Activated T-helper 1 cell treated with anti-CD3 and anti-CD28 coated beads, Interleukin-2, amount 50 U/mL, for 16 hours (primary cell): Measurements from ENCODE around the gene RABEPK.
"Not testable (repeated sequence)": the region's sequence is repeated elsewhere in the genome, so short reads cannot be mapped to it uniquely, and the experiment has no call there.

Experiments
- DNase-seq, 2 donors: peaks; one replicate each; pipeline ENCODE4 v3.0.0-alpha.2; 2020; ENCODE audit warnings: low read depth in 1 of 2, low spot score in 1 of 2

RABEPK gene

DNA sequence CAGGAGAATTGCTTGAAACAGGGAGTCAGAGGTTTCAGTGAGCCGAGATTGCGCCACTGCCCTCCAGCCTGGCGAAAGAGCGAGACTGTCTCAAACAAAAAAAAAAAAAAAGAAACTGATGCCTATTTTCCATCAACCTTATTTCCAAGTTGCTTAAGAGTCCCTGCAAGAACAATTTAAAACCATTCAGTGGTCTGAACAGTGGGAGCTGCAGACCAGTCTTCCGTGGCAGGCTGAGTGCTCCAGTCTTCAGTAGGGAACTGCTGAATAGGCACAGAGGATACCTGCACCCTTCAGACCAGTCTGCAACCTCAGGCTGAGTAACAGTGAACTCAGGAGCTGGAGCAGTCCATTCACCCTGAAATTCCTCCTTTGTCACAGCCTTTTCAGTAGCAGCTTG is 5.9 kb upstream of the RABEPK start:
- DNase-seq = not testable (repeated sequence)

DNA sequence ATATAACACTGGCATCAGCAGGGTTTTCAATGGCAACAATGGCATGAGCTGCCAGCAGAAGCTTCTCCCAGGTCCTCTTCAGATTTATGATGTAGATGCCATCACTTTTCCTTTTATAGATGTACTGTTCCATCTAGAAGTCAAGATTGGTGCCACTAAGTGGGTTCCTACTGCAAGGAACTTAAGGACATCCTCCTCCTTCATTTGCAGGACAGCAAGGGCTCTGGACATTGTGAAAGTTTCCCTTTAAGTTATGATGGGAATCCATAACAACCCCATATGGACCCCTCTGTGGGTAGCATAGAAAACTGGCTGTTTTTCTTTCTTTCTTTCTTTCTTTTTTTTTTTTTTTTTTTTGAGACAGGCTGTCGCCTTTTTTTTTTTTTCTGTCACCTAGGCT is 4.8 kb upstream of the RABEPK start:
- not testable (repeated sequence) for DNase-seq

DNA sequence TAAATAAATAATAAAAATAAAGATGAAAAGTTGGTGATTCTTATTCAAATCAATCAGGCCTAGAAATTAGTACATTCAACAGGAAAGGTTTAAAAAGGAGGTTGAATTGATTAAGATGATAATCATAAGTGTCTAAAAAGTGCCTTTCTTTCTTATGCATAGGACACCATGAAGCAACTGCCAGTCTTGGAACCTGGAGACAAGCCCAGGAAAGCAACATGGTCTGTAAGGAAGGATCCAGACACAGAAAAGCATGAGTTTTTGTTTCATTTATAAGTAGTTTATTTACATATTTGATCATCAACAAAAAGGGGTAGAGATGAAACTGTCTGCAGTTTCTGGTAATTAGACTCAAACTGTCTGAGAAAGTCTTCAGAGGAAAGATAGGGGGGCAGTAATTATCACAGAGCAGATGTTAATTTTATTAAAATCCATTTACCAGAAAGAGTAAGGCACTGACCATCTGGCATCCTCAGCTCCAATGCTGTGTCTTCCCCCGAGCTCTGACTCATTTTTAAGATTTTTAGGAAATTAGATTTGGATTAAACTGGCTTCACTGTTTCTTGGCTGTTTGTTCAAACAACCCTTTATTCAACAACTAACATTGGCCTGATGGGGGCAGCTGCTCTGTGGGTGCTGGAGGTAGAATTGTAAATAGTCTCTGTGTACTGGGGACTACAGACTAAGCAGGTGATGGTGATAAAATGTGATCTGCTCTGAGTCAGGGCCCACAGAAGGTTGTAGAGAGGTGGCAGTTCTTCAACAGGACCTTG is 2.7 kb downstream of the RABEPK start:
- DNase-seq = no peak

DNA sequence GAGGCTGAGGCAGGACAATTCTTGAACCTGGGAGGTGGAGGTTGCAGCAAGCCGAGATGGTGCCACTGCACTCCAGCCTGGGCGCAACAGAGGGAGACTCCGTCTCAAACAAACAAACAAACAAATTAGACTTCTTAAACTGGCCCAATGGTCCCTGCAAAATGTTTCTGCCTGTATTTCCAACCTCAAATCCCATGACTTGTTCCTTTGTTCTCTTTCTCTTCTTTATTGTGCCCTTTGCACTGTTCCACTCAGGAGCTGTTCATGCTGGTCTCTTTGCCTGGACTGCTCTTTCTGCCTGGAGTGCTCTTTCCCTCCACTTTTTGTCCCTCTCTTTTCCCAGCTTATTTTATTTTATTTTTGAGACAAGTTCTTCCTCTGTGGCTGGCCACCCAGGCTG is 4.1 kb downstream of the RABEPK start:
- no peak for DNase-seq

DNA sequence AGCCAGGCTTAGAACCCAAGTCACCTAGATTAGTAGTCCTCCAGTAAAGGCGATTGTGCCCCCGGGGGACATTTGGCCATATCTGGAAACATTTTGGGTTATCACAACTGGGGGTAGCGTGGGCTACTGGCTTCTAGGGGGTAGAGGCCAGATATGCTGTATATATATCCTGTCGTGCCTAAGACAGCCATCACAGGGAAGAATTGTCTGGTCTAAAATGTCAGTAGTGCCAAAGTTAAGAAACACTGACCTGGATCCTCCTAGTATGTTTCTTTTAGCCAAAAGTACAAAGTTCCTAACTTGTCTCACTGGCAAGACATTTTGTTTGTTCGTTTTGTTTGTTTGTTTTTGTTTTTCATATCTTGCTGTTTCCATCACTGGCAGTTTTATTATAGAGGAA is 13.8 kb downstream of the RABEPK start:
- no peak for DNase-seq

DNA sequence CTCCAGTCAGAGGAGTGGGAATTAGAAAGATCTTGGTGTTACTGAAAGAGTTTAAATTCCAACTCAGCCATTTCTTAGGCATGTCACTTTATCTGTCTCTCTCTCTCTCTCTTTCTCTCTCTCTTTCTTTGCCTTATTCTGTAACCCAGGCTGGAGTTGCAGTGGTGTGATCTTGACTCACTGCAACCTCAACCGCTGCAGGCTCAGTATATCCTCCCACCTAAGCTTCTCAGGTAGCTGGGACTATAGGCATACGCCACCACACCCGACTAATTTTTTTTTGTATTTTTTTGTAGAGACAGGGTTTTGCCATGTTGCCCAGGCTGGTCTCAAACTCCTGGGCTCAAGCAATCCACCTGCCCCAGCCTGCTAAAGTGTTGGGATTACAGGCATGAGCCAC is 18.3 kb downstream of the RABEPK start:
- no peak for DNase-seq

DNA sequence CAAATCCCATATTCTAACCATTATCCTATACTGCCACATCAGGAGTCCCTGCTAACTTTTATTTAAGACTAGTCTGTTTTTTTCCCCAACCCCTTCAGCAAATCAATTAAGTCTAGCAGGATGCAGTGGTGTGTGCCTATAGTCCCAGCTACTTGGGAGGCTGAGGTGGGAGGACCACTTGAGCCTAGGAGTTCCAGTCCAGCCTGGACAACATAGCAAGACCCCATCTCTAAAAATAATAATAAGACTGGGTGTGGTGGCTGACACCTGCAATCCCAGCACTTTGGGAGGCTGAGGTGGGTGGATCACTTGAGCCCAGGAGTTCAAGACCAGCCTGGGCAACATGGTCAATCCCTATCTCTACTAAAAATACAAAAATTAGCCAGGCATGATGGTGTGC is 24.5 kb downstream of the RABEPK start:
- DNase-seq = not testable (repeated sequence)

DNA sequence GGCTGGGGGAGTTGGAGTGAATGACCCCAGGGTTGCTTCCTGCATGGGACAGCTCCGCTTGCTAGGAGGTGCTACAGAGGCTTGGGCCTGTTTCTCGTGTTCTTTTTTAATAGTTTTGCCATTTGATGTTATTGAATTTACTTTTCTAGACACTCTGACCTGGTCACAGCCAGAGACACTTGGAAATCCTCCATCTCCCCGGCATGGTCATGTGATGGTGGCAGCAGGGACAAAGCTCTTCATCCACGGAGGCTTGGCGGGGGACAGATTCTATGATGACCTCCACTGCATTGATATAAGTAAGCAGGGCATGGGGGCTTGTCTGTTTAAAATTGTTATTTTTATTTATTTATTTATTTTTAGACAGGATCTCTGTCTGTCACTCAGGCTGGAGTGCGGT is 27.4 kb downstream of the RABEPK start:
- no peak for DNase-seq

DNA sequence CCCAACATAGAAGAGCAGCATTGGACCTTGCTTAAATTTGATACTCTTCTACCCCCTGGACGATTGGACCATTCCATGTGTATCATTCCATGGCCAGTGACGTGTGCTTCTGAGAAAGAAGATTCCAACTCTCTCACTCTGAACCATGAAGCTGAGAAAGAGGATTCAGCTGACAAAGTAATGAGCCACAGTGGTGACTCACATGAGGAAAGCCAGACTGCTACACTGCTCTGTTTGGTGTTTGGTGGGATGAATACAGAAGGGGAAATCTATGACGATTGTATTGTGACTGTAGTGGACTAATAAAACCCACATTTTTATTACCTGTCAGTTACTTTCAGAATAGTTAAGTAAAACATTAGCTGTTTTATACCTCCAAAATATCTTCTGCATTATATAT is 33.3 kb downstream of the RABEPK start:
- no peak for DNase-seq

DNA sequence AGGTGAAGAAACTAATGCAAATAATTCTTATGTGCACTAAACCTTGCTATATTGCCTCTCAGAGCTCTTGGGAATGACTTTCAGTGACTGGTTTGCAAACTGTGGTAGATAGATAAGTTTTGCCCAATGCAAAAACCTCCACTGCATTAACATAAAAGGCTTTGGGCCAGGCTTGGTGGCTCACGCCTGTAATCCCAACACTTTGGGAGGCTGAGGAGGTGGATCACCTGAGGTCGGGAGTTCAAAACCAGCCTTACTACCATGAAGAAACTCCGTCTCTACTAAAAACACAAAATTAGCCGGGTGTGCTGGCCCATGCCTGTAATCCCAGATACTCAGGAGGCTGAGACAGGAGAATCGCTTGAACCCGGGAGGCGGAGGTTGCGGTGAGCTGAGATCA is 33.8 kb downstream of the RABEPK start:
- DNase-seq = not testable (repeated sequence)

DNA sequence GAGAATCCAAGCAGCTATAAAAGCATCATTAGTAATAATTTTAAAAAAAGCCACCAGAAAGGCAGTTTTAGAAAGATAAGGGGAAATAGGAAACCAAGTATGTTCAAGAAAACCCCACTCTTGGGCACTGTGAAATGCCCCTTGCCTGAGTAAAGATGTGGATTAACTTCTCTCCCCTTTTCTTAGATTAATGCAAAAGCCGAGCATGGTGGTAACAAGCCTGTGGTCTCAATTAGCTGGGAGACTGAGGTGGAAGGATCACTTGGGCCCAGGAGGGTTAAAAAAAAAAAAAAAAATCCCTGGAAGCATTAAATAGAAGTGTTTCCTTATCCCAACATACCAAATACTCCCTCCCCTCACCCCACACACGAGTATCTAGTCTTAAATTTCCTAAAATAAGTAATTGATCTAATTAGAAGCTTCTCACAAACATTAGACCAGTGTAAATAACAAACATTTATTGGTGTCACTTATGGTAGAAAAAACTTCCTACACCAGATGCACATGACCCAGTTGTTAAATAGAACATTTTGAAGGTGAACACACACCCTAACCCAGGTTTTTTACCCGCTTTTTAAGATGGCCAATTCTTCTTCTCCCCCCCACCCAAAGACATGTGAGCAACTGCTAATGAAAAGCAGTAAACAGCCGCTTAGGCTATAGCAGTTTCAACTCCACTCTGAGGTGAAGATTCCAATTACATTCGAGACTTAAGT is 35.6 kb downstream of the RABEPK start:
- DNase-seq = no peak

DNA sequence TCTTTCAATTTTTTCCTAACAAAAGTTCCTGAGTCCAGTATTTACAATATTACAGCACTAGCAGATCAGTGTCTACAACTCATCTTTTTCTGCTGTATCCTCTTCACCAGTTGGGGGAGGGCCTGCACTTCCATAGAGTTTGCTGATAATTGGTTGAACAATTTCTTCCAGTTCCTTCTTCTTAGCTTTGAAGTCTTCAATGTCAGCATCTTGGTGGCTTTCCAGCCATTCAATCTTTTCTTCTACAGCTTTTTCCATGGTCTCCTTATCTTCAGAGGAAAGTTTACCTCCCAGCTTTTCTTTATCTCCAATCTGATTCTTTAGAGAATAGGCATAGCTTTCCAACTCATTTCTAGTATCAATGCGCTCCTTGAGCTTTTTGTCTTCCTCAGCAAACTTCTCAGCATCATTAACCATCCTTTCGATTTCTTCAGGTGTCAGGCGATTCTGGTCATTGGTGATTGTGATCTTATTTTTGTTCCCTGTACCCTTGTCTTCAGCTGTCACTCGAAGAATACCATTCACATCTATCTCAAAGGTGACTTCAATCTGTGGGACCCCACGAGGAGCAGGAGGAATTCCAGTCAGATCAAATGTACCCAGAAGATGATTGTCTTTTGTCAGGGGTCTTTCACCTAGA is 36.3 kb downstream of the RABEPK start:
- DNase-seq = not testable (repeated sequence)

DNA sequence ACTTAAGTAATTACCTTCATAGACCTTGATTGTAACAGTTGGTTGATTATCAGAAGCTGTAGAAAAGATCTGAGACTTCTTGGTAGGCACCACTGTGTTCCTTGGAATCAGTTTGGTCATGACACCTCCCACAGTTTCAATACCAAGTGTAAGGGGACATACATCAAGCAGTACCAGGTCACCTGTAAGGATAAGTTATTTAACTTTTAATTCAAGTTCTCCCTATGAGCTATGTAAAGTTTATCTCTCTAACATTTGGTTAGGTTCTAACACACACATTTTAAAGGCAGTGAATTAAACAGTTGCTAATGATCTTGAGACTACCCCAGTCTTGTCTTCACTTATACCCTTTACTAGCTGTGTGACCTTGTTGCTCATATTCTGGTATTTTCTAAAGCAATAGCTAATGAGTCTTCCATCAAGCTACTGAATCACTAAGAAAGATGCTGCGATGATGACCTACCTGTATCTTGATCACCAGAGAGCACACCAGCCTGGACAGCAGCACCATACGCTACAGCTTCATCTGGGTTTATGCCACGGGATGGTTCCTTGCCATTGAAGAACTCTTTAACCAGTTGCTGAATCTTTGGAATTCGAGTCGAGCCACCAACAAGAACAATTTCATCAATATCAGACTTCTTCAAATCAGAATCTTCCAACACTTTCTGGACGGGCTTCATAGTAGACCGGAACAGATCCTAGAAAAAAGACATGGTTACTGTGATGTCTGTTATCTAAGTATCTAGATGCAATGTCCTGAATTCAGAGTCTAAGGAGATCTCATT is 38.0 kb downstream of the RABEPK start:
- no peak for DNase-seq

DNA sequence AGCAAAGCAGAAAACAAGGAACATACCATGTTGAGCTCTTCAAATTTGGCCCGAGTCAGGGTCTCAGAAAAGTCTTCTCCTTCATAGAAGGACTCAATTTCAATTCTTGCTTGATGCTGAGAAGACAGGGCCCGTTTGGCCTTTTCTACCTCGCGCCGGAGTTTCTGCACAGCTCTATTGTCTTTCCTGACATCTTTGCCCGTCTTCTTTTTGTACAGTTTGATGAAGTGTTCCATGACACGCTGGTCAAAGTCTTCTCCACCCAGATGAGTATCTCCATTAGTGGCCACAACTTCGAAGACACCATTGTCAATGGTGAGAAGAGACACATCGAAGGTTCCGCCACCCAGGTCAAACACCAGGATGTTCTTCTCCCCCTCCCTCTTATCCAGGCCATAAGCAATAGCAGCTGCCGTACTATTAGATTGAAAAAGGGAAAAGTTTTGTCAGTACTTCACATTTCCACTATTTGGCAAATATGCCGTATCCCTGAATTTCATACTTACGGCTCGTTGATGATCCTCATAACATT is 38.6 kb downstream of the RABEPK start:
- DNase-seq = no peak

DNA sequence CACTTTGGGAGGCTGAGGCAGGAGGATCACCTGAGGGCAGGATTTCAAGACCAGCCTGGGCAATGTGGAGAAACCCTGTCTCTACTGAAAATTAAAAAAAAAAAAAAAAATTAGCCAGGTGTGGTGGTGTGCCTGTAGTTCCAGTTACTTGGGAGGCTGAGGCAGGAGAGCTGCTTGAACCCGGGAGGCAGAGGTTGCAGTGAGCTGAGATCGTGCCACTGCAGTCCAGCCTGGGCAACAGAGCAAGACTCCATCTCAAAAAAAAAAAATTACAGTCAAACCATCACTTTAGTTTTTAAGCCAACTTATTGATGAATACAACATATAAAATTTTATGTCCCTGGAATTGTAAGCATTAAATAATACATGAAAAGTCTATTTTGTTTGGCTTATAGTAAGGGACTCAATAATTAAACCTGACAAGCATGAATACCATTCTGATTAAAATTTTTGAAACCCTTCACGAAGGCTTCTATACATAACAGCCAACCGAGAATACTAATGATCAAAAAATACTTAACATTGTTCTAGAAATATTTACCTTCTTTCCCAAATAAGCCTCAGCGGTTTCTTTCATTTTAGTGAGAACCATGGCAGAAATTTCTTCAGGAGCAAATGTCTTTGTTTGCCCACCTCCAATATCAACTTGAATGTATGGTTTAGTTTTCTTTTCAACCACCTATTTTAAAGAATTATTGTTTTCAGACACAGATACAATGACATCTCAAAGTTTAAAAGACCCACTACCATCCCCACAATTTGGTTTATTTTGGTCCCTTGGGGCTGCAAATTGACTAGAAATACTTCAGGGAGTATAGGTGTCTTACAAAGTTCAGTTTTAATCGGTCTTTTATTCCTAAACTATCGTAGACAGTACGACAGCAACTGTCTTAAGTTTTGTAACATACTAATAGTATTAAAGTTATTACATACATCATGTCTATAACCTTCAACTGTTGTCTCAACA is 39.6 kb downstream of the RABEPK start:
- DNase-seq = no peak

DNA sequence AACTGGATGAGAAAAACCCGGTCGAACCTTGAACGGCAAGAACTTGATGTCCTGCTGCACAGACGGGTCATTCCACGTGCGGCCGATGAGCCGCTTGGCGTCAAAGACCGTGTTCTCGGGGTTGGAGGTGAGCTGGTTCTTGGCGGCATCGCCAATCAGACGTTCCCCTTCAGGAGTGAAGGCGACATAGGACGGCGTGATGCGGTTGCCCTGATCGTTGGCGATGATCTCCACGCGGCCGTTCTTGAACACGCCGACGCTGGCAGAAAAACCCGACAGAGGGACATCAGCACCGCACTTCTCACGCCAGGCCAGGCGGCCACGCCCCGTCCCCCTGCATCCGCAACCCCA is 40.3 kb downstream of the RABEPK start:
- DNase-seq = peak in 1 of 2 donors; percentile 1

DNA sequence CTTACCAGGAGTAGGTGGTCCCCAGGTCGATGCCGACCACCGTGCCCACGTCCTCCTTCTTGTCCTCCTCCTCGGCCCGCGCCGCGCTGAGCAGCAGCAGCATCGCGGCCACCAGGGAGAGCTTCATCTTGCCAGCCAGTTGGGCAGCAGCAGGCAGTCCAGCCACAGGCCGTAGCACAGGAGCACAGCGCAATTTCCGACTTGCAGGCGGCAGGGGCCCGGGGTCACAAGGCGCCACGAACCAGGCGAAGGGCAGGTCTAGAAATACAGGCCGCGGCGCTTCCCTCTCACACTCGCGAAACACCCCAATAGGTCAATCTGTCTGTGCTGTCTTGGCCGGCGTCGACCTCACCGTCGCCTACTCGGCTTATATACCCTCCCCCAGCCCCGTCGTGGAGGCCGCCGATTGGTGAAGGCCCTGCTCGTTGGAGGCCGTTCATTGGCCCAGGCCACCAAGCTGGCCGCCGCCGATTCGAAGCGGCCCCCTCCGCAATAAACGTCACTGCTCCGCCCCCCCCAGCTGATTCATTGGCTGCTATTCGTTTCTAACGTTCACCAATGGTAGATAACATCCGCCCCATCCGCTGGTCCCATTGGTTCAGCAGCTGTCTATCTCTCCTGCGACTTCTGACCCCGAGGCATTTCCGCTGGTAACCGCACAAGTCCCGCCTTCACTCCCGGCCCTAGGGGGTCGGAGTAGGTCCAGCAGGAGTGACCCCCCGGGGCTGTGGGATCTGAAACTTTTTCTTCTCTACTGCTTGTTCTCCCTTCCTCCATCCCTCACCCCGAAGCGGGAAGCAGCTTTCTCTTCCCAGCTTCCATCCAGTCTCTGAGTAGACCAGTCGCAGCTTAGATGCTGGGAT is 40.9 kb downstream of the RABEPK start, which contains the start of gene HSPA5:
TSS of gene HSPA5 (minus strand) at position 344 of the 863 bp plus-strand sequence. CDS start at position 127, 217 bp downstream.
- DNase-seq = peak; percentile 99

DNA sequence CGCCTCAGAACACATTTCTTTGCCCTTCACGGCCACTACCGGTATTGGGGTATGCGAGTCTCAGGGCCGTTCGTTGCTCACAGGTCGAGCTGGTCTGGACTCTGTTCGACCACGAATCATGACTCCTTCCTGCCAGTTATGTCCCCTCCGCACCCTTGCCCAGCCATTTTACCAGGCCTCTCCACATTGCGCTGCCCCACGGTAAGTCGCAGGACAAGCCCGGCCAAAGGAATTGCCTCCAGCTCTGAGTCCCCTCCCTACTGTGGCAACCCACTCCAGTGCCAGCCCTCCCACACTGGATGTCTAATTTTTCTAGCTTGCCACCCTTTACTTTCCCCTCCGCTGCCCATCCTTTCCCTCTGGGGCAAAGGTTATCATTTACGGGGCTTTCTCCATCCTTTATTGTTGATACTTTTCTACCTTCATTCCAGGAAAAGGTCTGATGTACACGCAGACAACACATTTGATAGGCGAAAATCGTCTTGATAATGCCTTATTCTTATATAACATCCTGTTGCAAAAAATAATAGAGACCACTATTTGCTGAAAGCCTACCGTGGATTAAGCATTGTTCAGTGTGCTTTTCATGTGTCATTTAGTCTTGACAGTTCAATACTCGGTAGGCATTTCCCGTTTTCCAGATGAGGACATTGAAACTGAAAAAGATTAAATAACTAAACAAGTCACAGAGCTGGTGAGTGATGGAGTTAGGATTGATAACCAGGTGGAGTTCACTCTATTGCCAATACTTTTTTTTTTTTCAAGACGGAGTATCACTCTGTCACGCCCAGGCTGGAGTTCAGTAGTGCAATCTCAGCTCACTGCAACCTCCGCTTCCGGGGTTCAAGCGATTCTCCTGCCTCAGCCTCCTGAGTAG is 41.8 kb downstream of the RABEPK start:
- DNase-seq = no peak
